AG04449 (cell line): ENCODE measurements around the gene CIT.

Experiments used
- CTCF ChIA-PET: fragments of 350-600 bp; formaldehyde crosslinking; extraction: SDS; loops from one replicate; lab custom pipeline; 2021; ENCODE audit warnings: antibody characterized with exemption; lab: Yijun Ruan, JAX
- POLR2A ChIA-PET: fragments of 400-600, 350-600 bp; formaldehyde crosslinking; extraction: SDS; loops from one replicate; lab custom pipeline; 2020; ENCODE audit warnings: antibody characterized with exemption, inconsistent platforms; lab: Yijun Ruan, JAX
- DNase-seq: peaks from one replicate; pipeline ENCODE4 v3.0.0-alpha.2; 2010; ENCODE audit warnings: low read depth, low spot score
- H3K4me3 ChIP-seq: 2 replicates; pipeline ENCODE4 v1.5.1; 2011; ENCODE audit warnings: low read depth, mild to moderate bottlenecking, control low read depth, low read length
- TF ChIP-seq, protein P1 (sequence below): IDR thresholded peaks from one replicate; pipeline ENCODE4 v1.5.1; 2011; ENCODE audit warnings: mild to moderate bottlenecking, moderate library complexity, low read length, control low read depth, inconsistent platforms; ENCODE audit not compliant: insufficient read depth; ENCODE audit errors: missing control alignments

CIT gene

DNA sequence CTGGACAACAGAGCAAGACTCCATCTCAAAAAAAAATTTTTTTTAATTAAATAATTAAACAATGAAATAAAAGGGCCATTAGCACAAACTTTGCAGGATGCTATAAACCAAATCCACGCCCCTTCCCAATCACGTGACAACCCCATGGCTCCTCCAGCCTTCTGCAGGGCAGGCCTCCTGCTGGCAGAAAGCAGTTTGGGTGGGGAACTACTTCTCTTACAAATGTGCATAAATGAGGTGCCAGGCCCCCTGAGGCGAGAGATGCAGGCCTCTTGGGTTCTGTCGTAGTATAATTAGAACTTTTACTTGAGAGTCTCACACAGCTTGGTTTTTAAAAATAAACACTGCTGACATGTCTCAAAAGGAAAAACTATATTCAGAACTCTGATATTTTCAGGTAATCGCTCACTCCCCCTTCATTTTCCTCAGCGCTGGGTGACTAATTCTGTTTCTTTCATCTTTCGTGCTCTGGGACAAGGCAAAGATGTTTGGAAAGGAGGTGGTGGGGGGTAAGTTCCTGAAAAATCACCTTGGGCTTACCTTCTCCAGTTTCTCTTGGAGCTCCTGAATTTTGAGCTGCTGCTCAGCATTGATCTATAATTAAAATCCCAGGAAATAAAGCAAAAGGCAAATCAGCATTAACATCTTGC lies 101.7 kb downstream of the CIT start:
- DNase-seq: no peak
- TF ChIP-seq, protein P1, sequence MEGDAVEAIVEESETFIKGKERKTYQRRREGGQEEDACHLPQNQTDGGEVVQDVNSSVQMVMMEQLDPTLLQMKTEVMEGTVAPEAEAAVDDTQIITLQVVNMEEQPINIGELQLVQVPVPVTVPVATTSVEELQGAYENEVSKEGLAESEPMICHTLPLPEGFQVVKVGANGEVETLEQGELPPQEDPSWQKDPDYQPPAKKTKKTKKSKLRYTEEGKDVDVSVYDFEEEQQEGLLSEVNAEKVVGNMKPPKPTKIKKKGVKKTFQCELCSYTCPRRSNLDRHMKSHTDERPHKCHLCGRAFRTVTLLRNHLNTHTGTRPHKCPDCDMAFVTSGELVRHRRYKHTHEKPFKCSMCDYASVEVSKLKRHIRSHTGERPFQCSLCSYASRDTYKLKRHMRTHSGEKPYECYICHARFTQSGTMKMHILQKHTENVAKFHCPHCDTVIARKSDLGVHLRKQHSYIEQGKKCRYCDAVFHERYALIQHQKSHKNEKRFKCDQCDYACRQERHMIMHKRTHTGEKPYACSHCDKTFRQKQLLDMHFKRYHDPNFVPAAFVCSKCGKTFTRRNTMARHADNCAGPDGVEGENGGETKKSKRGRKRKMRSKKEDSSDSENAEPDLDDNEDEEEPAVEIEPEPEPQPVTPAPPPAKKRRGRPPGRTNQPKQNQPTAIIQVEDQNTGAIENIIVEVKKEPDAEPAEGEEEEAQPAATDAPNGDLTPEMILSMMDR: no peak
- H3K4me3 ChIP-seq: no peak overlapping the region
- ChIA-PET POLR2A (no interaction called here), CTCF (interaction anchor here (1.1 kb wide), 1 partner anchor 8 kb away, joined by 3 read pairs; no protein-coding TSS in a partner anchor)

- ChIA-PET CTCF (interaction anchor here (1.2 to 3.2 kb wide), 2 partner anchors 9 to 10 kb away, joined by 3 to 27 read pairs; no protein-coding TSS in a partner anchor), POLR2A (no interaction called here)
- no peak overlapping the region for H3K4me3 ChIP-seq
- no peak for DNase-seq
- TF ChIP-seq, protein P1: no peak
Observed at GRCh38 chr12:119772431-119772830, 104.7 kb downstream of the CIT start.

DNA sequence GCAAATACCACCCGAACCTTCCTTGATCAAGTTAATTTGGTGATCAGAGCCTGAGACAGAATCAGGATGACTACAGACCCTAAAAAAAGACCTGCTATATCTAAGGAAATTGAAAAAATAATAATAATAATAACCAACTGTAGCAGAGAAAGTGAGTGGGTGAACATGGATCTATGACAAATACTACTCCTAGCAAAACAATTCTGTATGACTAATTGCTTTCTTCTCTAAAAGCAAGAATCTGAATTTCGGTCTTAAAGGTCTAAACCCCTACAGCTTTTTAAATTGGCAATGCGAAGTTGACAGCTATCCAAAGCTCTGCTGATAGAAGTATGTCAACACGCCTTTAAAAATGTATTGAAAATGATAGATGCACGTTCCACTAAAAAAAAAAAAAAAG lies 107.0 kb downstream of the CIT start:
- TF ChIP-seq, protein P1: no peak
- POLR2A ChIA-PET: no interaction called here
- no peak for DNase-seq
- H3K4me3 ChIP-seq: no peak overlapping the region
- CTCF ChIA-PET: no interaction called here

- no peak for DNase-seq
- POLR2A ChIA-PET: interaction anchor here (0.7 kb wide), 1 partner anchor 584 kb away, joined by 3 read pairs; the partner anchor contains the start of gene HSPB8
- TF ChIP-seq, protein P1: no peak
- CTCF ChIA-PET: interaction anchor here (1.4 to 1.6 kb wide), 2 partner anchors 10 to 18 kb away, joined by 3 to 10 read pairs; no protein-coding TSS in a partner anchor
- no peak overlapping the region for H3K4me3 ChIP-seq
Observed at GRCh38 chr12:119762619-119763018, 114.5 kb downstream of the CIT start.

- ChIA-PET POLR2A (no interaction called here), CTCF (interaction anchor here (3.6 kb wide), 1 partner anchor 22 kb away, joined by 14 read pairs; no protein-coding TSS in a partner anchor)
- H3K4me3 ChIP-seq: no peak overlapping the region
- TF ChIP-seq, protein P1: no peak
- DNase-seq: no peak
Observed at GRCh38 chr12:119758722-119759121, 118.4 kb downstream of the CIT start.

GRCh38 chr12:119758234-119758633 lies 118.9 kb downstream of the CIT start:
- no peak for DNase-seq
- TF ChIP-seq, protein P1: no peak
- ChIA-PET POLR2A (no interaction called here), CTCF (interaction anchor here (3.6 kb wide), 1 partner anchor 22 kb away, joined by 14 read pairs; no protein-coding TSS in a partner anchor)
- H3K4me3 ChIP-seq: no peak overlapping the region
